ENCODE measurements around the gene TFCP2L1.
A peak's percentile ranks its signal among the peaks of the same experiment; 100 is the strongest.

Gene TFCP2L1

GRCh38 chr2:121196132-121196848, 88.7 kb downstream of the TFCP2L1 start:
- no peak for DNase-seq (ENCODE audit: low spot score)

GRCh38 chr2:121195036-121195435, 90.0 kb downstream of the TFCP2L1 start:
- no peak for DNase-seq (ENCODE audit: low spot score)

- no peak for DNase-seq (ENCODE audit: low spot score)
Measured at GRCh38 chr2:121194626-121195025, 90.4 kb downstream of the TFCP2L1 start.

GRCh38 chr2:121193185-121193584, 91.8 kb downstream of the TFCP2L1 start:
- no peak for DNase-seq (ENCODE audit: low spot score)

GRCh38 chr2:121192576-121192975, 92.4 kb downstream of the TFCP2L1 start:
- no peak for DNase-seq (ENCODE audit: low spot score)

- DNase-seq (ENCODE audit: low spot score): no peak
Measured at GRCh38 chr2:121191191-121192170, 93.5 kb downstream of the TFCP2L1 start.

- DNase-seq (ENCODE audit: low spot score): no peak
Measured at GRCh38 chr2:121189661-121190381, 95.2 kb downstream of the TFCP2L1 start.

- DNase-seq (ENCODE audit: low spot score): no peak
Measured at GRCh38 chr2:121189011-121189410, 96.0 kb downstream of the TFCP2L1 start.

- no peak for DNase-seq (ENCODE audit: low spot score)
Measured at GRCh38 chr2:121187982-121188411, 97.0 kb downstream of the TFCP2L1 start.

- DNase-seq (ENCODE audit: low spot score): no peak
Measured at GRCh38 chr2:121187351-121187981, 97.5 kb downstream of the TFCP2L1 start.

GRCh38 chr2:121186261-121186660, 98.7 kb downstream of the TFCP2L1 start:
- no peak for DNase-seq (ENCODE audit: low spot score)

GRCh38 chr2:121185571-121186074, 99.4 kb downstream of the TFCP2L1 start:
- DNase-seq (ENCODE audit: low spot score): peak; percentile 11

- no peak for DNase-seq (ENCODE audit: low spot score)
Measured at GRCh38 chr2:121185111-121185510, 99.9 kb downstream of the TFCP2L1 start.

- no peak for DNase-seq (ENCODE audit: low spot score)
Measured at GRCh38 chr2:121184248-121184862, 100.6 kb downstream of the TFCP2L1 start.

- no peak for DNase-seq (ENCODE audit: low spot score)
Measured at GRCh38 chr2:121182520-121182919, 102.5 kb downstream of the TFCP2L1 start.

GRCh38 chr2:121179467-121179866, 105.5 kb downstream of the TFCP2L1 start:
- no peak for DNase-seq (ENCODE audit: low spot score)

- DNase-seq (ENCODE audit: low spot score): no peak
Measured at GRCh38 chr2:121178730-121179129, 106.3 kb downstream of the TFCP2L1 start.

- DNase-seq (ENCODE audit: low spot score): peak; percentile 52
Measured at GRCh38 chr2:121177896-121178295, 107.1 kb downstream of the TFCP2L1 start.

- DNase-seq (ENCODE audit: low spot score): no peak
Measured at GRCh38 chr2:121175326-121175725, 109.7 kb downstream of the TFCP2L1 start.

- no peak for DNase-seq (ENCODE audit: low spot score)
Measured at GRCh38 chr2:121173806-121174205, 111.2 kb downstream of the TFCP2L1 start.

GRCh38 chr2:121173112-121173511, 111.9 kb downstream of the TFCP2L1 start:
- no peak for DNase-seq (ENCODE audit: low spot score)

All from putamen (tissue), 1 donor.